Measurements from ENCODE around the gene COX8C.

The COX8C gene

GRCh38 chr14:93303659-93304058, 43.3 kb upstream of the COX8C start:
- peak in 1 of 2 donors; percentile 54 for DNase-seq (ENCODE audit: low read depth in 2 of 2)
- TF ChIP-seq CTCF (IDR thresholded peaks at IDR 0.05; ENCODE audit: low read depth, low read length): no peak
- no peak overlapping the region for H3K4me3 ChIP-seq (replicated peaks in 1 of 2; ENCODE audit: low read depth in 2 of 2, low read length in 2 of 2)

- DNase-seq (ENCODE audit: low read depth in 2 of 2): peak in 1 of 2 donors; percentile 51
- TF ChIP-seq CTCF (IDR thresholded peaks at IDR 0.05; ENCODE audit: low read depth, low read length): no peak
- H3K4me3 ChIP-seq (replicated peaks in 1 of 2; ENCODE audit: low read depth in 2 of 2, low read length in 2 of 2): no peak overlapping the region
Measured at GRCh38 chr14:93304771-93305170, 42.2 kb upstream of the COX8C start.

- DNase-seq (ENCODE audit: low read depth in 2 of 2): no peak
- no peak for TF ChIP-seq CTCF (IDR thresholded peaks at IDR 0.05; ENCODE audit: low read depth, low read length)
- H3K4me3 ChIP-seq (replicated peaks in 1 of 2; ENCODE audit: low read depth in 2 of 2, low read length in 2 of 2): no peak overlapping the region
Measured at GRCh38 chr14:93305725-93306418, 41.1 kb upstream of the COX8C start.

GRCh38 chr14:93306812-93307211, 40.2 kb upstream of the COX8C start:
- TF ChIP-seq CTCF (IDR thresholded peaks at IDR 0.05; ENCODE audit: low read depth, low read length): no peak
- no peak for DNase-seq (ENCODE audit: low read depth in 2 of 2)
- H3K4me3 ChIP-seq (replicated peaks in 1 of 2; ENCODE audit: low read depth in 2 of 2, low read length in 2 of 2): no peak overlapping the region

- no peak for DNase-seq (ENCODE audit: low read depth in 2 of 2)
- no peak for TF ChIP-seq CTCF (IDR thresholded peaks at IDR 0.05; ENCODE audit: low read depth, low read length)
- H3K4me3 ChIP-seq (replicated peaks in 1 of 2; ENCODE audit: low read depth in 2 of 2, low read length in 2 of 2): no peak overlapping the region
Measured at GRCh38 chr14:93308686-93309345, 38.2 kb upstream of the COX8C start.

GRCh38 chr14:93309427-93309966, 37.5 kb upstream of the COX8C start:
- H3K4me3 ChIP-seq (replicated peaks in 1 of 2; ENCODE audit: low read depth in 2 of 2, low read length in 2 of 2): no peak overlapping the region
- no peak for DNase-seq (ENCODE audit: low read depth in 2 of 2)
- no peak for TF ChIP-seq CTCF (IDR thresholded peaks at IDR 0.05; ENCODE audit: low read depth, low read length)
